ENCODE measurements around the gene ID4.
A peak's percentile ranks its signal among the peaks of the same experiment; 100 is the strongest.

DNA sequence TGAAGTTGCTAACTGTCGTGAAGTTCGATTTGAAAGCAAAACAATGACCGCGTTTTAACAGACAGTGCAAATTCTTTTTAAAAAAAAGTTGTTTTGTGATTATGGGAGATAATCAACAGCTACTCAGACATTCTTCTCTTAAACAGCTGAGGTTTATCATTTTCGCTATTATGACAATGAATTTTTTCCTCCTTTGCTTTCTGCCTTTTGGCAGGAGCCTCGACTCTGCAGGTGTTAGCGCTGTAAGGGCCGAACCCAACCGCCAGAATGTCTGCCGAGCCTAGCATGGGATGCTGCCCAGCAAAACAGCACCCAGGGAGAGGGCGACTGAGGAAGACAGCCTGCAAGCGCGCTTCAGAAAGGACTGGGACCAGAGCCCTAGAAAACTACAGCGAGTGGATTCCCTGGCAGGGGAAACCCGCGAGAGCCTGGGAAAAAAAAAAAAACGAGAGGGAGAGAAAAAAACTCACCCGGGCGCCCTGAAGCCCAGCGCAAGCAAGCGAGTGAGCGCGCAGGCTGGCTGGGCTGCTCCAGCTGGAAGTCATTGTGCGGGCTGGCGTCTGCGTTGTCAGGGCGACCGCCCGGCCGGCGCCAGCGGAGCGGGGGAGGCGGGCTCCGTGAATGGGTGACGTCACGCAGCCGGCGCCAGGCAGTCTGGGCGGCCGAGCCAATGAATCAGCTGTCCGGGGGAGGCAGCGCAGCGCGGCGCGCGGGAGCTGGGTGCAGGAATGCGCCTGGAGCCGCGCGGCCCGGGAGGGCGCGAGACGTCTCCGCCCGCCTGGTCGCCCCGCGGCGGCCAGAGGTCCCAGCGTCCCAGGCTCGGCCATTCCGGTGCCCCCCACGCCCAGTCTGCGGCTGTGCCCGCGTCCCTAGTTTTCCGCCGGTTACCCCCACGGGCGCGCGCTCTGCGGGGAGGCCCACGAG is 32.7 kb upstream of the ID4 start:
- TF ChIP-seq EZH2 (IDR thresholded peaks at IDR 0.05) (no peak), POLR2AphosphoS5 (IDR thresholded peaks at IDR 0.05; ENCODE audit: borderline replicate concordance, low read depth, low read length) (peak; percentile 70)
